Ectodermal cell (in vitro differentiated cells): ENCODE results near the gene SULF2.

Experiments
- H3K27ac ChIP-seq: 2 replicates; pipeline ENCODE4 v1.7.0; 2013; ENCODE audit warnings: mild to moderate bottlenecking, low read depth, low read length; ENCODE audit not compliant: insufficient read depth, poor library complexity, severe bottlenecking
- H3K27me3 ChIP-seq: 2 replicates; pipeline ENCODE4 v1.7.0; 2013; ENCODE audit warnings: mild to moderate bottlenecking, low read length; ENCODE audit not compliant: insufficient read depth, control insufficient read depth, poor library complexity, severe bottlenecking
- H3K36me3 ChIP-seq: one replicate; pipeline ENCODE4 v1.7.0; 2013; ENCODE audit warnings: low read length; ENCODE audit not compliant: control insufficient read depth, insufficient read depth
- H3K4me1 ChIP-seq: one replicate; pipeline ENCODE4 v1.7.0; 2013; ENCODE audit warnings: low read length; ENCODE audit not compliant: control insufficient read depth, insufficient read depth
- H3K4me3 ChIP-seq: 2 replicates; pipeline ENCODE4 v1.7.0; 2013; ENCODE audit warnings: low read depth, low read length, control low read depth; ENCODE audit not compliant: insufficient read depth
- H3K9me3 ChIP-seq: 2 replicates; pipeline ENCODE4 v1.7.0; 2013; ENCODE audit warnings: mild to moderate bottlenecking, low read length, moderate library complexity; ENCODE audit not compliant: control insufficient read depth
- WGBS, 2 experiments: methylation state at CpG; one replicate each; pipeline ENCODE4 v1.1.7; 2013; ENCODE audit warnings: missing lambda C conversion rate in 2 of 2; 5-methylcytosine and 5-hydroxymethylcytosine counted together

SULF2 gene

DNA sequence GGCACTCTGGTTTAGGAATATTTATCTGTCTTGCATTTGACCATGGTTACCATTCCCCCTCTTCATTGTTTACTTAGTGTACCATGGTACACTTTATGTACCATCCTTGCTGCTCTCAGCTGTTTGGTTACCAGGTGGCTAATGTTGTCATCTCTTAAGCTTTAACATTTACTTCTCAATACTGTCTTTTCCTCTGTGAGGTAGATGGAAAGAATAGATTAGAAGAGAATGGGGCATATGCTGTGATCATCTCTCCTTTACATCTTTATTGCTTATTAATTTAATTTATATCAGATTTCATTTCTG is 174.4 kb downstream of the SULF2 start:
- H3K27me3 ChIP-seq = no peaks in the 10 kb centered on the region

DNA sequence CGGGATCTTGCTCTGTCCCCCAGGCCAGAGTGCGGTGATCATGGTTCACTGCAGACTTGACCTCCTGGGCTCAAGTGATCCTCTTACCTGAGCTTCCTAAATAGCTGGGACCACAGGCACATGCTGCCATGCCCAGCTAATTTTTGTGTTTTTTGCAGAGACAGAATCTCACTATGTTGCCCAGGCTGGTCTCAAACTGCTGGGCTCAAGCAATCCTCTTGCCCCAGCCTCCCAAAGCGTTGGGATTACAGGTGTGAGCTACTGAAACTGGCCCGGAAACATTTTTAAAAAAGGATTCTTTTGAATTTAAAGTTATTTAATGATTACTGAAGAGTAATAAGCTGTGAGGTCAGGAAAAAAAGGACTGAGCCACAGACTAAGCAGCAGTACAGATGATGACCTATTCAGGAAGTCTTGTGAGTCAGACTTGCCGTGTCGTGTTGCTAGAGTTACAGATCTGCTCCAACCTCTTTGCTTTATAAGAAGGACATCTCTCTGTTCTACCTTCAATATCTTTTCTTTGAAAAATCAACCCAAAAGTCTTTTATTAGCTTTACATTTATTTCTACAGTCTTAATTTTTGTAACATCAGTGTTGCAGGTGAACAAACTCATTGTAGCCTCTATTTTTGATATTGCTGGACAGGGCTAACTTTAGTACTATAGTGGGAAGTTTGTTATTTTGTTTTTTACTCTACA is 174.9 kb downstream of the SULF2 start:
- Histone ChIP-seq H3K9me3 (no peaks in the 10 kb centered on the region), H3K36me3 (no peaks in the 10 kb centered on the region), H3K4me1 (no peaks in the 10 kb centered on the region), H3K27me3 (no peaks in the 10 kb centered on the region), H3K4me3 (no peak overlapping the region), H3K27ac (no peak overlapping the region)
- WGBS, 2 experiments = 93 to 94% methylated on average over 6 of the region's 6 CpGs

More for the DNA sequence above, 174.4 kb downstream of the SULF2 start:
- no peaks in the 10 kb centered on the region for H3K36me3 ChIP-seq
- H3K4me3 ChIP-seq = no peak overlapping the region
- no peaks in the 10 kb centered on the region for H3K4me1 ChIP-seq
- H3K27ac ChIP-seq = no peak overlapping the region
- no peaks in the 10 kb centered on the region for H3K9me3 ChIP-seq

- Histone ChIP-seq H3K4me3 (no peak overlapping the region), H3K27ac (no peak overlapping the region), H3K4me1 (no peaks in the 10 kb centered on the region), H3K27me3 (no peaks in the 10 kb centered on the region), H3K36me3 (no peaks in the 10 kb centered on the region), H3K9me3 (no peaks in the 10 kb centered on the region)
- WGBS, 2 experiments = 90 to 96% methylated on average over 2 to 5 of the region's 5 CpGs
Observed at GRCh38 chr20:47609001-47609400, 176.3 kb downstream of the SULF2 start.
